GM12891 (cell line): ENCODE measurements around the gene ZDHHC12.

Source experiments
- PAX5 ChIP-seq: IDR thresholded peaks from 2 replicates; pipeline ENCODE4 v1.6.1; 2011; ENCODE audit warnings: low read length, moderate library complexity, mild to moderate bottlenecking; ENCODE audit not compliant: insufficient read depth, severe bottlenecking
- POLR2A ChIP-seq: IDR thresholded peaks from 2 replicates; pipeline ENCODE4 v1.6.1; 2011; ENCODE audit warnings: low read depth, low read length, control low read depth
- POLR2AphosphoS5 ChIP-seq: IDR thresholded peaks from 2 replicates; pipeline ENCODE4 v1.6.1; 2011; ENCODE audit warnings: low read depth, low read length, control low read depth
- POU2F2 ChIP-seq: IDR thresholded peaks from 2 replicates; pipeline ENCODE4 v1.6.1; 2011; ENCODE audit warnings: low read depth, mild to moderate bottlenecking, control low read depth, low read length, moderate library complexity
- SPI1 ChIP-seq: IDR thresholded peaks from 2 replicates; pipeline ENCODE4 v1.6.1; 2011; ENCODE audit warnings: low read depth, low read length, control low read depth
- TAF1 ChIP-seq: IDR thresholded peaks from 2 replicates; pipeline ENCODE4 v1.6.1; 2011; ENCODE audit warnings: low read depth, low read length, control low read depth

- TF ChIP-seq PAX5, result no peak
- TF ChIP-seq POLR2A, result 0 out of 2 replicates have a peak, but pooled peaks have one; percentile 35
- TF ChIP-seq SPI1, result peak; percentile 52; the same call in 1 of the 2 replicates
- TF ChIP-seq TAF1, result peak; percentile 47
- TF ChIP-seq POLR2AphosphoS5, result no peak
- peak; percentile 35; the same call in 1 of the 2 replicates for TF ChIP-seq POU2F2
Observed at GRCh38 chr9:128683340-128684064, 40.4 kb downstream of the ZDHHC12 start.
